ENCODE data around the gene C5orf22. TPM values are rescaled to one million over a fixed set of nuclear protein-coding genes. Genes with fewer than 3 reads are reported as not detected.

Gene C5orf22
- total and polyA plus RNA-seq, 10 of the 15 experiments (the other 5 are each of a cell fraction or from before 2014, with no cell fraction given) = 10.5 to 35.5 (median 24.0) TPM

- Histone ChIP-seq H3K9me3 (replicated peaks; ENCODE audit: control insufficient read depth, insufficient read depth, low read length) (no peaks in the 10 kb centered on the region), H3K9ac (ENCODE audit: control insufficient read depth, insufficient read depth, low read length) (no peak overlapping the region), H2AFZ (ENCODE audit: control insufficient read depth, low read depth, low read length) (no peak overlapping the region), H3K36me3 (ENCODE audit: control insufficient read depth in 2 of 2, insufficient read depth in 2 of 2, low read length in 1 of 2) (no peaks in the 10 kb centered on the region), H3K4me2 (ENCODE audit: control insufficient read depth, insufficient read depth) (no peak overlapping the region), H3K79me2 (ENCODE audit: control insufficient read depth, insufficient read depth, low read length) (no peaks in the 10 kb centered on the region), H4K20me1 (ENCODE audit: control insufficient read depth, insufficient read depth) (no peaks in the 10 kb centered on the region), H3K4me3 (no peak overlapping the region), H3K4me1 (ENCODE audit: control insufficient read depth, insufficient read depth, low read length) (no peaks in the 10 kb centered on the region), H3K27me3 (replicated peaks in 1 of 2; ENCODE audit: control insufficient read depth in 2 of 2, insufficient read depth in 2 of 2, low read length in 1 of 2) (no peaks in the 10 kb centered on the region; a peak in 1 of 4 replicates), H3K27ac (ENCODE audit: control insufficient read depth, insufficient read depth) (no peak overlapping the region)
- ChIA-PET SMC1A (ENCODE audit: uncharacterized antibody, unreplicated experiment) (interaction anchor here (0.7 kb wide), 1 partner anchor 9 kb away, joined by 4 read pairs; no protein-coding TSS in a partner anchor), CTCF (no interaction called here), POLR2A (no interaction called here), RAD21 (ENCODE audit: unreplicated experiment) (no interaction called here)
- FAIRE-seq (no peak), ATAC-seq (no peak), DNase-seq (ENCODE audit: low read depth, low spot score) (no peak)
- in situ Hi-C loops (cut with MboI) (no loop called here), intact Hi-C loops (cut with micrococcal nuclease; ENCODE audit: unreplicated experiment) (no loop called here)
- TF ChIP-seq SREBF1 (IDR thresholded peaks at IDR 0.05; ENCODE audit: low read length) (no peak), HDAC2 (IDR thresholded peaks at IDR 0.05) (no peak), KLF5 (IDR thresholded peaks at IDR 0.05; ENCODE audit: partially characterized antibody) (no peak), JUND (IDR thresholded peaks at IDR 0.05; ENCODE audit: low read depth, low read length) (no peak), CEBPZ (IDR thresholded peaks at IDR 0.05; ENCODE audit: low read depth, low read length) (no peak), NFYB (IDR thresholded peaks at IDR 0.05; ENCODE audit: insufficient read depth, low read depth, low read length) (no peak), FOXM1 (IDR thresholded peaks at IDR 0.05; ENCODE audit: low read depth, low read length) (no peak), MTA3 (IDR thresholded peaks at IDR 0.05; ENCODE audit: borderline replicate concordance, low read length) (no peak), ASH2L (IDR thresholded peaks at IDR 0.05; ENCODE audit: borderline replicate concordance, low read depth) (no peak), FOS (IDR thresholded peaks at IDR 0.05; ENCODE audit: borderline replicate concordance, extremely low read depth, insufficient read length) (no peak), ESRRA (IDR thresholded peaks at IDR 0.05; ENCODE audit: low read length) (no peak), ZBED1 (IDR thresholded peaks at IDR 0.05; ENCODE audit: borderline replicate concordance) (no peak), CHD4 (IDR thresholded peaks at IDR 0.05) (no peak), POLR2A (IDR thresholded peaks at IDR 0.05; ENCODE audit: low read depth, low read length) (no peak)
- 46% methylated on average over 2 of the region's 2 CpGs for WGBS (ENCODE audit: insufficient coverage, insufficient replicate concordance, low lambda C conversion rate, missing lambda C conversion rate)
- no TSS peak for BruUV-seq (replicated peaks)
Observed at GRCh38 chr5:31604240-31604639, 72.1 kb downstream of the C5orf22 start.
